CD14-positive monocyte (primary cell): ENCODE measurements around the gene ZNF410. TPM values are rescaled to one million over a fixed set of nuclear protein-coding genes. Genes with fewer than 3 reads are reported as not detected.
A peak's percentile ranks its signal among the peaks of the same experiment; 100 is the strongest.

Experiments used
- DNase-seq, 3 donors: peaks; one replicate each; pipeline ENCODE4 v3.0.0-alpha.2; 2011 to 2022
- H2AFZ ChIP-seq: 2 replicates; pipeline ENCODE4 v1.6.0; 2012; ENCODE audit warnings: mild to moderate bottlenecking, low read depth, low read length, inconsistent platforms; ENCODE audit not compliant: insufficient read depth, poor library complexity, severe bottlenecking
- H3K27ac ChIP-seq, 2 donors: 1 replicate in 1 of 2; 2 replicates in 1 of 2; pipeline ENCODE4 v1.5.1; 2012 to 2013; ENCODE audit warnings: low read length in 2 of 2, control low read depth in 1 of 2, inconsistent platforms in 1 of 2, low read depth in 1 of 2, mild to moderate bottlenecking in 1 of 2
- H3K27me3 ChIP-seq, 2 donors: one replicate each; pipeline versions ENCODE4 v1.6.0 to v1.6.1; 2011 to 2013; ENCODE audit warnings: low read length in 2 of 2; ENCODE audit not compliant: control insufficient read depth in 2 of 2, insufficient read depth in 2 of 2
- H3K36me3 ChIP-seq, 2 donors: replicated peaks in 1 of 2; 1 replicate in 1 of 2; 2 replicates in 1 of 2; pipeline versions ENCODE4 v1.5.1 to v1.6.1; 2012 to 2013; ENCODE audit warnings: low read length in 2 of 2, control low read depth in 1 of 2, inconsistent platforms in 1 of 2, mild to moderate bottlenecking in 1 of 2; ENCODE audit not compliant: insufficient read depth in 2 of 2, control insufficient read depth in 1 of 2
- H3K4me1 ChIP-seq, 2 donors: 1 replicate in 1 of 2; 2 replicates in 1 of 2; pipeline versions ENCODE4 v1.5.1 to v1.6.1; 2012 to 2013; ENCODE audit warnings: low read length in 2 of 2, control low read depth in 1 of 2, inconsistent platforms in 1 of 2, mild to moderate bottlenecking in 1 of 2, moderate library complexity in 1 of 2; ENCODE audit not compliant: insufficient read depth in 2 of 2, control insufficient read depth in 1 of 2
- H3K4me2 ChIP-seq: replicated peaks from 2 replicates; pipeline ENCODE3; 2012; ENCODE audit warnings: low read length, moderate library complexity, mild to moderate bottlenecking; ENCODE audit not compliant: poor library complexity, severe bottlenecking; ENCODE audit errors: extremely low read depth
- H3K4me3 ChIP-seq, 3 experiments: fragments of 200-600 bp in 1 of 3; sonication (generic) in 1 of 3; replicated peaks in 1 of 3; 1 replicate in 2 of 3; 2 replicates in 1 of 3; pipeline ENCODE4 v1.5.1; 2011 to 2013; ENCODE audit warnings: low read length in 3 of 3, mild to moderate bottlenecking in 3 of 3, control low read depth in 2 of 3, low read depth in 2 of 3, inconsistent platforms in 1 of 3, moderate library complexity in 1 of 3
- H3K79me2 ChIP-seq: 2 replicates; pipeline ENCODE4 v1.6.0; 2012; ENCODE audit warnings: mild to moderate bottlenecking, control low read depth, inconsistent platforms, low read length, moderate library complexity; ENCODE audit not compliant: insufficient read depth
- H3K9ac ChIP-seq: 2 replicates; pipeline ENCODE4 v1.6.0; 2017; ENCODE audit warnings: low read length, mild to moderate bottlenecking; ENCODE audit not compliant: insufficient read depth, poor library complexity, severe bottlenecking
- H3K9me3 ChIP-seq, 2 donors: replicated peaks in 1 of 2; 1 replicate in 1 of 2; 2 replicates in 1 of 2; pipeline versions ENCODE4 v1.5.1 to v1.6.1; 2012 to 2013; ENCODE audit warnings: low read length in 2 of 2, control low read depth in 1 of 2; ENCODE audit not compliant: control insufficient read depth in 1 of 2, insufficient read depth in 1 of 2
- H4K20me1 ChIP-seq: 2 replicates; pipeline ENCODE4 v1.6.0; 2012; ENCODE audit warnings: mild to moderate bottlenecking, low read length, control low read depth, moderate library complexity; ENCODE audit not compliant: insufficient read depth
- H3K27ac Mint-ChIP-seq, 7 donors: one replicate each; pipeline ENCODE4 v1.8.0; 2020; ENCODE audit warnings: mild to moderate bottlenecking in 7 of 7, mixed read lengths in 7 of 7, moderate library complexity in 6 of 7, inconsistent platforms in 2 of 7
- H3K27me3 Mint-ChIP-seq, 3 donors: one replicate each; pipeline ENCODE4 v1.8.0; 2021 to 2022; ENCODE audit warnings: low read depth in 3 of 3, mild to moderate bottlenecking in 3 of 3, mixed read lengths in 3 of 3, moderate library complexity in 3 of 3, inconsistent platforms in 1 of 3
- H3K36me3 Mint-ChIP-seq, 2 donors: one replicate each; pipeline ENCODE4 v1.8.0; 2020; ENCODE audit warnings: mixed read lengths in 2 of 2, inconsistent platforms in 1 of 2, mild to moderate bottlenecking in 1 of 2
- H3K4me1 Mint-ChIP-seq: one replicate; pipeline ENCODE4 v1.8.0; 2020; ENCODE audit warnings: mild to moderate bottlenecking, mixed read lengths
- H3K4me3 Mint-ChIP-seq, 2 donors: one replicate each; pipeline ENCODE4 v1.8.0; 2020; ENCODE audit warnings: mild to moderate bottlenecking in 2 of 2, mixed read lengths in 2 of 2, moderate library complexity in 1 of 2
- H3K9me3 Mint-ChIP-seq, 7 donors: one replicate each; pipeline ENCODE4 v1.8.0; 2020 to 2022; ENCODE audit warnings: mixed read lengths in 7 of 7, mild to moderate bottlenecking in 6 of 7, moderate library complexity in 6 of 7, inconsistent platforms in 2 of 7
- CTCF ChIP-seq: fragments of 200-600 bp; IDR thresholded peaks from one replicate; pipeline ENCODE4 v1.8.0; 2022; ENCODE audit warnings: antibody characterized with exemption, mild to moderate bottlenecking
- WGBS: methylation state at CpG from one replicate; pipeline ENCODE4 v1.1.5; 2013; ENCODE audit warnings: missing lambda C conversion rate; ENCODE audit not compliant: insufficient coverage; 5-methylcytosine and 5-hydroxymethylcytosine counted together
- intact Hi-C, 2 donors: fragments of 100-400 bp; cut with micrococcal nuclease; formaldehyde crosslinking; loops; one replicate each; pipeline versions ENCODE4 v1.15.0 to v1.15.1; 2023
- polyA plus RNA-seq, 3 donors: library from polyadenylated mRNA; depleted of rRNA in 1 of 3; unstranded in 2 of 3; stranded (reverse) in 1 of 3; fragments of 300-500 nt in 2 of 3; fragments of >200 nt in 1 of 3; fragmentation: Illumina TruSeq in 2 of 3; gene quantifications; 1 replicate in 2 of 3; 2 replicates in 1 of 3; pipeline ENCODE4 v1.2.3, GENCODE V29; 2012 to 2021
- small RNA-seq: library from RNA; depleted of rRNA; stranded (forward); fragments of <200 nt; gene quantifications from one replicate; pipeline ENCODE3, GENCODE V24; 2012; ENCODE audit warnings: low read depth; ENCODE audit not compliant: insufficient read length

Gene ZNF410
- polyA plus RNA-seq, 3 donors, result 20.4 to 53.3 (median 42.5) TPM

DNA sequence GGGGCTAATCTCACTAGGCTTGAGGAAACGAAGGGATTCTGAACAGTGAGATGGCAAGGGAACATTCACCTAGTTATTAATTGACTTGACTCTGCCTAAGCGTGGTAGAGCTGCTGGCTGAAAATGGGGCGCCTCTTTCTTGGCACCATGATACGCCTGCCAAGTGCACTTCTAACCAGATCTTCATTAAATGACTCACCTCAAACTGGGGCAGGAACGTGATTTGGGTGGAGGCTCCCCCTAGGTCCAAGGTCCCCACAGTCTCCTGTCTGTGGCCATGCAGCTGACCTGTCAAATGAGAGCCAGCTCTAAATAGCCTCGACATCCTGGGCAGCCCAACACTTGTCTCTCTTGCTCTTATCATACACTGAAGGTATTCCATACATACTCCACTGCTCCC lies 89.5 kb downstream of the ZNF410 start:
- no peak overlapping the region for H3K4me3 Mint-ChIP-seq
- Histone ChIP-seq H3K36me3 (peaks cover 7 to 54% of the 10 kb centered on the region in 2 donors), H3K27ac (no peak overlapping the region), H3K27me3 (no peaks in the 10 kb centered on the region), H4K20me1 (no peaks in the 10 kb centered on the region), H3K9me3 (no peaks in the 10 kb centered on the region), H3K4me3 (no peak overlapping the region), H3K4me1 (no peaks in the 10 kb centered on the region), H3K4me2 (no peak overlapping the region), H3K9ac (no peak overlapping the region), H2AFZ (no peak overlapping the region), H3K79me2 (no peaks in the 10 kb centered on the region)
- peak overlapping the region in 1 of 7 donors; percentile 66 for H3K27ac Mint-ChIP-seq
- H3K4me1 Mint-ChIP-seq, result no peaks in the 10 kb centered on the region
- WGBS, result 100% methylated on average over 4 of the region's 6 CpGs
- H3K36me3 Mint-ChIP-seq, result peaks cover 28 to 32% of the 10 kb centered on the region in 2 donors
- TF ChIP-seq CTCF, result no peak
- no peaks in the 10 kb centered on the region for H3K27me3 Mint-ChIP-seq
- DNase-seq, result no peak
- intact Hi-C loops, result no loop called here
- no peaks in the 10 kb centered on the region for H3K9me3 Mint-ChIP-seq

DNA sequence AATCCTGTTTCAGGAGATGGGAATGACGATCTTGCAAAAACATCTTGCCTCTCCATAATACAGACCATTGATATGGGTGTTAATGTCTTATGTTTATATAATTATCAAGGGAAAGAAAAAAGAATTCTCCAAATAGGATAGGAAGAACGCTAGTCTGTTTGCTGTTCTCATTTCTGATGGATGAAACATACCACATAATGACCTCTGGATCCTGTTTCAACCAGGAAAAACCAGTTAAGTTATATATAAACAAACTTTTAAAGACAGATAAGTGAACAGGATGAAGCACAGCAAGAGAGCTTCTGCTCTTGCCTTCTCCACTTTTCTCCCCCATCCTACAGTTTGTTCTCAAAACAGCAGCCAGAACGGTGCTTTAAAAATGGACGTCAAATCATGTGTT lies 91.2 kb downstream of the ZNF410 start:
- Mint-ChIP-seq H3K4me1 (no peaks in the 10 kb centered on the region), H3K36me3 (peaks cover 21% of the 10 kb centered on the region in 2 donors), H3K4me3 (no peak overlapping the region), H3K27ac (peak overlapping the region in 1 of 7 donors; percentile 37), H3K27me3 (no peaks in the 10 kb centered on the region), H3K9me3 (no peaks in the 10 kb centered on the region)
- H3K4me3 ChIP-seq, result no peak overlapping the region
- H3K27me3 ChIP-seq, result no peaks in the 10 kb centered on the region
- no peak for TF ChIP-seq CTCF
- intact Hi-C loops, result no loop called here
- no peak for DNase-seq
- H3K4me1 ChIP-seq, result no peaks in the 10 kb centered on the region
- 100% methylated on average over 2 of the region's 4 CpGs for WGBS
- H3K27ac ChIP-seq, result no peak overlapping the region
- H3K9me3 ChIP-seq, result no peaks in the 10 kb centered on the region
- H4K20me1 ChIP-seq, result no peaks in the 10 kb centered on the region
- H2AFZ ChIP-seq, result no peak overlapping the region
- no peak overlapping the region for H3K4me2 ChIP-seq
- peaks cover 4 to 40% of the 10 kb centered on the region in 2 donors for H3K36me3 ChIP-seq
- no peaks in the 10 kb centered on the region for H3K79me2 ChIP-seq
- no peak overlapping the region for H3K9ac ChIP-seq

Small RNA genes lying within 50 kb of the gene (small RNA-seq; reads per million reads assigned to genes)
- not detected for gene AC005520.4
- not detected for gene RF00019

Other genes with a start within 250 kb of the ZNF410 start
- 1 to 10 TPM in 2 of 3 donors, under 1 TPM in 1; 0.68 to 3.4 (median 2.0) TPM for gene DNAL1, start 241.9 kb upstream of the ZNF410 start, polyA plus RNA-seq
- gene PNMA1, start 172.5 kb upstream of the ZNF410 start, polyA plus RNA-seq, result 1 to 10 TPM; 2.4 to 6.4 (median 4.4) TPM
- 1 to 10 TPM; 1.1 to 3.8 (median 1.1) TPM for gene PTGR2, start 35.0 kb upstream of the ZNF410 start, polyA plus RNA-seq
- 1 to 10 TPM in 2 of 3 donors, under 1 TPM in 1; 0.76 to 1.4 (median 1.4) TPM for gene FAM161B, start 63.2 kb downstream of the ZNF410 start, polyA plus RNA-seq
- gene COQ6, start 63.4 kb downstream of the ZNF410 start, polyA plus RNA-seq, result 10 to 100 TPM; 14.1 to 21.1 (median 14.6) TPM
- gene ENTPD5, start 132.4 kb downstream of the ZNF410 start, polyA plus RNA-seq, result 1 to 10 TPM; 2.3 to 4.3 (median 2.7) TPM
- gene BBOF1, start 132.5 kb downstream of the ZNF410 start, polyA plus RNA-seq, result under 1 TPM in 2 of 3 donors, not detected in 1; 0.01 to 0.94 TPM
- 10 to 100 TPM in 1 of 3 donors, 1 to 10 TPM in 2; 2.5 to 15.1 (median 8.8) TPM for gene ALDH6A1, start 197.6 kb downstream of the ZNF410 start, polyA plus RNA-seq
- gene LIN52, start 198.1 kb downstream of the ZNF410 start, polyA plus RNA-seq, result 1 to 10 TPM; 2.9 to 7.2 (median 4.8) TPM